K562 (cell line): ENCODE results near the gene VEGFA. TPM values are rescaled to one million over a fixed set of nuclear protein-coding genes. Genes with fewer than 3 reads are reported as not detected.

Experiments used
- EWSR1 ChIP-seq: fragments of 450-650 bp; IDR thresholded peaks from 2 replicates; pipeline ENCODE4 v1.6.1; 2018; ENCODE audit warnings: borderline replicate concordance, mild to moderate bottlenecking, low read depth, moderate library complexity; ENCODE audit not compliant: partially characterized antibody
- HDAC6 ChIP-seq: IDR thresholded peaks from 2 replicates; pipeline ENCODE4 v1.6.1; 2012; ENCODE audit warnings: low read depth, mild to moderate bottlenecking, control low read depth, inconsistent platforms, low read length, moderate library complexity
- HEY1 ChIP-seq: fragments of 250-450 bp; sonication (Bioruptor Pico); IDR thresholded peaks from 2 replicates; pipeline ENCODE4 v1.5.0; 2020; ENCODE audit warnings: mild to moderate bottlenecking, moderate library complexity, borderline replicate concordance
- MTF1 ChIP-seq: fragments of 250-450 bp; sonication (Bioruptor Pico); IDR thresholded peaks from 2 replicates; pipeline ENCODE4 v1.9.0; 2021; ENCODE audit warnings: moderate library complexity, mild to moderate bottlenecking, inconsistent platforms, borderline replicate concordance
- NFIX ChIP-seq: fragments of 250-450 bp; sonication (Bioruptor Pico); IDR thresholded peaks from 2 replicates; pipeline ENCODE4 v1.4.0; 2020; ENCODE audit warnings: low read depth, mild to moderate bottlenecking, moderate library complexity
- RHOXF2B ChIP-seq: fragments of 250-450 bp; sonication (Bioruptor Pico); conservative IDR thresholded peaks from 2 replicates; pipeline ENCODE4 v1.5.1; 2021
- SMARCA4 ChIP-seq: fragments of 450-650 bp; IDR thresholded peaks from 2 replicates; pipeline ENCODE4 v1.6.1; 2016
- TRIM24 ChIP-seq, 2 experiments: fragments of 450-650 bp; IDR thresholded peaks; 2 replicates each; pipeline ENCODE4 v1.6.1; 2016
- ZNF239 ChIP-seq: fragments of 250-450 bp; sonication (Bioruptor Pico); IDR thresholded peaks from 2 replicates; pipeline ENCODE4 v1.4.0; 2020; ENCODE audit warnings: mild to moderate bottlenecking
- ZNF24 ChIP-seq: fragments of 450-650 bp; IDR thresholded peaks from 2 replicates; pipeline ENCODE4 v1.6.1; 2016
- ZNF589 ChIP-seq: fragments of 200-800 bp; sonication (Bioruptor generic); IDR thresholded peaks from 2 replicates; pipeline ENCODE4 v1.6.1; 2016; ENCODE audit warnings: low read depth, missing genetic modification characterization, missing compliant biosample characterization
- polyA plus RNA-seq, 8 experiments: library from polyadenylated mRNA; depleted of rRNA in 4 of 8; stranded (reverse) in 5 of 8; unstranded in 3 of 8; fragments of >200 nt; fragmentation: Nextera tagmentation in 2 of 8; fragmentation: Illumina TruSeq in 1 of 8; extraction: Ambion mirVana in 2 of 8; extraction: Trizol in 1 of 8; gene quantifications; 2 replicates each; pipeline versions ENCODE4 v1.2.1 to v1.2.3, GENCODE V29; 2011 to 2014; ENCODE audit warnings: inconsistent platforms in 1 of 8, missing spikeins in 1 of 8
- total RNA-seq, 7 experiments: library from RNA; depleted of rRNA in 6 of 7; stranded (reverse); fragments of >200 nt in 6 of 7; fragmentation: Illumina TruSeq in 2 of 7; extraction: Trizol in 2 of 7; gene quantifications; 2 replicates each; pipeline versions ENCODE4 v1.2.1 to v1.2.3, GENCODE V29; 2011 to 2021; ENCODE audit warnings: low replicate concordance in 1 of 7
- TF ChIP-seq, protein P1 (sequence below): IDR thresholded peaks from 2 replicates; pipeline ENCODE4 v1.6.1; 2011; ENCODE audit not compliant: insufficient read length; ENCODE audit errors: extremely low read depth
- TF ChIP-seq, protein P2 (sequence below): fragments of 450-650 bp; formaldehyde crosslinking; IDR thresholded peaks from 2 replicates; pipeline ENCODE4 v1.4.0; 2022; ENCODE audit warnings: missing genetic modification characterization
- TF ChIP-seq, protein P3 (sequence below): fragments of 250-450 bp; sonication (Bioruptor Pico); IDR thresholded peaks from 2 replicates; pipeline ENCODE4 v1.8.0; 2021; ENCODE audit warnings: borderline replicate concordance, mild to moderate bottlenecking, moderate library complexity; ENCODE audit not compliant: poor library complexity, severe bottlenecking
- TF ChIP-seq, protein P4 (sequence below): fragments of 450-650 bp; IDR thresholded peaks from 2 replicates; pipeline ENCODE4 v1.6.1; 2017; ENCODE audit warnings: antibody characterized with exemption, mild to moderate bottlenecking
- TF ChIP-seq, protein P5 (sequence below): fragments of 450-650 bp; IDR thresholded peaks from 2 replicates; pipeline ENCODE4 v1.6.1; 2017; ENCODE audit warnings: antibody characterized with exemption
- TF ChIP-seq, protein P6 (sequence below): fragments of 450-650 bp; IDR thresholded peaks from 2 replicates; pipeline ENCODE4 v1.6.1; 2017; ENCODE audit warnings: mild to moderate bottlenecking, moderate library complexity

VEGFA gene
- total and polyA plus RNA-seq, 9 of the 15 experiments (the other 6 are each of a cell fraction or from before 2014, with no cell fraction given), result 14.0 to 271 (median 124) TPM

DNA sequence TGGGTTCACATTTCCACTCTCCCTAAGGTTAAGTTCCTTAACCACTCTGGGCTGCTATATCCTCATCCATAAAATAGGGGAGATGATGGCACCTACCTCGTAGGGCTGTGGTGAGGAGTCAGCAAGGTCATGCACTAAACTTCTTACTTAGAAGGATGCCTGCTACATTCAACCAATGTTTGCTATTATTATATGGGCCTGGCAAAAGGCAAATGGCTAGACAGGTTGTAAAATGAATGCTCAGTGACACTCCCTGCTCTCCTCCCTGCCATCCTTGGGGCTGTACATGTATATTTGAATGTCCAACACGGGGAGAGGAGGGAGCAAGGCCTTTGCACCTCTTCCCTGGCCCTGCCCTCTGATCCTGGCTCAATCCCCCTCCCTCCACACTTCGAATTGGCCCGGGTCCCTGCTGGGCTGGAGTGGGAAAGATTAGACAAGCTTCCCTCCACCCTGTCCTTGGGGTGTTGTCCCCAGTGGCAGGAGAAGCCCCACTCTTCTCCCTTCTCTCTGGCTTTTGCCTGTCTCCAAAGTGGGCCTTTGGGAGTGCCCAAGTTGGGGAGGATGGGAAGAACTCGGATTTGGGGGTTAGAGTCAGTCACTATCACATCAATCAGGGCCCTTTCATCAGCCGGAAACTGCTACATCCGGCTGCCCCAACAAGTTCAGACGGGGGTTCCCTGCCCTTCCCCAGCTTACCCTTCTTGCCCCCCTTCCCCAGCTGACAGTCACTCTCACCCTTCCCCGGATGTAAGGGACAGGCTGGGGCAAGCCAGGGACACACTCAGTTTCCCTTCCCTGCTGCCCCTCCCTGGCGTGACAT lies 36.3 kb upstream of the VEGFA start (continued):
- TF ChIP-seq RHOXF2B (no peak), HEY1 (no peak), ZNF589 (CRISPR knock-in tag) (peak; percentile 51; the same call in 1 of the 2 replicates), HDAC6 (no peak), ZNF24 (no peak), MTF1 (no peak), SMARCA4 (0 out of 2 replicates have a peak, but pooled peaks have one; percentile 22), EWSR1 (no peak), NFIX (CRISPR knock-in tag) (no peak), TRIM24 (IDR thresholded peaks at IDR 0.05) (peak in 1 of 2 experiments; percentile 20; a peak in 2 of 4 replicates), ZNF239 (CRISPR knock-in tag) (no peak)
- TF ChIP-seq, protein P1, sequence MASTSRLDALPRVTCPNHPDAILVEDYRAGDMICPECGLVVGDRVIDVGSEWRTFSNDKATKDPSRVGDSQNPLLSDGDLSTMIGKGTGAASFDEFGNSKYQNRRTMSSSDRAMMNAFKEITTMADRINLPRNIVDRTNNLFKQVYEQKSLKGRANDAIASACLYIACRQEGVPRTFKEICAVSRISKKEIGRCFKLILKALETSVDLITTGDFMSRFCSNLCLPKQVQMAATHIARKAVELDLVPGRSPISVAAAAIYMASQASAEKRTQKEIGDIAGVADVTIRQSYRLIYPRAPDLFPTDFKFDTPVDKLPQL, result no peak
- TF ChIP-seq, protein P2, sequence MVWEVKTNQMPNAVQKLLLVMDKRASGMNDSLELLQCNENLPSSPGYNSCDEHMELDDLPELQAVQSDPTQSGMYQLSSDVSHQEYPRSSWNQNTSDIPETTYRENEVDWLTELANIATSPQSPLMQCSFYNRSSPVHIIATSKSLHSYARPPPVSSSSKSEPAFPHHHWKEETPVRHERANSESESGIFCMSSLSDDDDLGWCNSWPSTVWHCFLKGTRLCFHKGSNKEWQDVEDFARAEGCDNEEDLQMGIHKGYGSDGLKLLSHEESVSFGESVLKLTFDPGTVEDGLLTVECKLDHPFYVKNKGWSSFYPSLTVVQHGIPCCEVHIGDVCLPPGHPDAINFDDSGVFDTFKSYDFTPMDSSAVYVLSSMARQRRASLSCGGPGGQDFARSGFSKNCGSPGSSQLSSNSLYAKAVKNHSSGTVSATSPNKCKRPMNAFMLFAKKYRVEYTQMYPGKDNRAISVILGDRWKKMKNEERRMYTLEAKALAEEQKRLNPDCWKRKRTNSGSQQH (CRISPR knock-in tag), result no peak
- TF ChIP-seq, protein P3, sequence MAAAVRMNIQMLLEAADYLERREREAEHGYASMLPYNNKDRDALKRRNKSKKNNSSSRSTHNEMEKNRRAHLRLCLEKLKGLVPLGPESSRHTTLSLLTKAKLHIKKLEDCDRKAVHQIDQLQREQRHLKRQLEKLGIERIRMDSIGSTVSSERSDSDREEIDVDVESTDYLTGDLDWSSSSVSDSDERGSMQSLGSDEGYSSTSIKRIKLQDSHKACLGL (CRISPR knock-in tag), result no peak
- TF ChIP-seq, protein P4, sequence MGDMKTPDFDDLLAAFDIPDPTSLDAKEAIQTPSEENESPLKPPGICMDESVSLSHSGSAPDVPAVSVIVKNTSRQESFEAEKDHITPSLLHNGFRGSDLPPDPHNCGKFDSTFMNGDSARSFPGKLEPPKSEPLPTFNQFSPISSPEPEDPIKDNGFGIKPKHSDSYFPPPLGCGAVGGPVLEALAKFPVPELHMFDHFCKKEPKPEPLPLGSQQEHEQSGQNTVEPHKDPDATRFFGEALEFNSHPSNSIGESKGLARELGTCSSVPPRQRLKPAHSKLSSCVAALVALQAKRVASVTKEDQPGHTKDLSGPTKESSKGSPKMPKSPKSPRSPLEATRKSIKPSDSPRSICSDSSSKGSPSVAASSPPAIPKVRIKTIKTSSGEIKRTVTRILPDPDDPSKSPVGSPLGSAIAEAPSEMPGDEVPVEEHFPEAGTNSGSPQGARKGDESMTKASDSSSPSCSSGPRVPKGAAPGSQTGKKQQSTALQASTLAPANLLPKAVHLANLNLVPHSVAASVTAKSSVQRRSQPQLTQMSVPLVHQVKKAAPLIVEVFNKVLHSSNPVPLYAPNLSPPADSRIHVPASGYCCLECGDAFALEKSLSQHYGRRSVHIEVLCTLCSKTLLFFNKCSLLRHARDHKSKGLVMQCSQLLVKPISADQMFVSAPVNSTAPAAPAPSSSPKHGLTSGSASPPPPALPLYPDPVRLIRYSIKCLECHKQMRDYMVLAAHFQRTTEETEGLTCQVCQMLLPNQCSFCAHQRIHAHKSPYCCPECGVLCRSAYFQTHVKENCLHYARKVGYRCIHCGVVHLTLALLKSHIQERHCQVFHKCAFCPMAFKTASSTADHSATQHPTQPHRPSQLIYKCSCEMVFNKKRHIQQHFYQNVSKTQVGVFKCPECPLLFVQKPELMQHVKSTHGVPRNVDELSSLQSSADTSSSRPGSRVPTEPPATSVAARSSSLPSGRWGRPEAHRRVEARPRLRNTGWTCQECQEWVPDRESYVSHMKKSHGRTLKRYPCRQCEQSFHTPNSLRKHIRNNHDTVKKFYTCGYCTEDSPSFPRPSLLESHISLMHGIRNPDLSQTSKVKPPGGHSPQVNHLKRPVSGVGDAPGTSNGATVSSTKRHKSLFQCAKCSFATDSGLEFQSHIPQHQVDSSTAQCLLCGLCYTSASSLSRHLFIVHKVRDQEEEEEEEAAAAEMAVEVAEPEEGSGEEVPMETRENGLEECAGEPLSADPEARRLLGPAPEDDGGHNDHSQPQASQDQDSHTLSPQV, result 0 out of 2 replicates have a peak, but pooled peaks have one; percentile 27
- TF ChIP-seq, protein P5, sequence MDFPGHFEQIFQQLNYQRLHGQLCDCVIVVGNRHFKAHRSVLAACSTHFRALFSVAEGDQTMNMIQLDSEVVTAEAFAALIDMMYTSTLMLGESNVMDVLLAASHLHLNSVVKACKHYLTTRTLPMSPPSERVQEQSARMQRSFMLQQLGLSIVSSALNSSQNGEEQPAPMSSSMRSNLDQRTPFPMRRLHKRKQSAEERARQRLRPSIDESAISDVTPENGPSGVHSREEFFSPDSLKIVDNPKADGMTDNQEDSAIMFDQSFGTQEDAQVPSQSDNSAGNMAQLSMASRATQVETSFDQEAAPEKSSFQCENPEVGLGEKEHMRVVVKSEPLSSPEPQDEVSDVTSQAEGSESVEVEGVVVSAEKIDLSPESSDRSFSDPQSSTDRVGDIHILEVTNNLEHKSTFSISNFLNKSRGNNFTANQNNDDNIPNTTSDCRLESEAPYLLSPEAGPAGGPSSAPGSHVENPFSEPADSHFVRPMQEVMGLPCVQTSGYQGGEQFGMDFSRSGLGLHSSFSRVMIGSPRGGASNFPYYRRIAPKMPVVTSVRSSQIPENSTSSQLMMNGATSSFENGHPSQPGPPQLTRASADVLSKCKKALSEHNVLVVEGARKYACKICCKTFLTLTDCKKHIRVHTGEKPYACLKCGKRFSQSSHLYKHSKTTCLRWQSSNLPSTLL, result no peak
- TF ChIP-seq, protein P6, sequence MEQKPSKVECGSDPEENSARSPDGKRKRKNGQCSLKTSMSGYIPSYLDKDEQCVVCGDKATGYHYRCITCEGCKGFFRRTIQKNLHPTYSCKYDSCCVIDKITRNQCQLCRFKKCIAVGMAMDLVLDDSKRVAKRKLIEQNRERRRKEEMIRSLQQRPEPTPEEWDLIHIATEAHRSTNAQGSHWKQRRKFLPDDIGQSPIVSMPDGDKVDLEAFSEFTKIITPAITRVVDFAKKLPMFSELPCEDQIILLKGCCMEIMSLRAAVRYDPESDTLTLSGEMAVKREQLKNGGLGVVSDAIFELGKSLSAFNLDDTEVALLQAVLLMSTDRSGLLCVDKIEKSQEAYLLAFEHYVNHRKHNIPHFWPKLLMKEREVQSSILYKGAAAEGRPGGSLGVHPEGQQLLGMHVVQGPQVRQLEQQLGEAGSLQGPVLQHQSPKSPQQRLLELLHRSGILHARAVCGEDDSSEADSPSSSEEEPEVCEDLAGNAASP, result no peak
